Measurements from ENCODE around the gene TMC7.

GRCh38 chr16:19005561-19006445 is 22.1 kb downstream of the TMC7 start:
- TF ChIP-seq POLR2A (IDR thresholded peaks at IDR 0.05) (no peak), CTCF (IDR thresholded peaks at IDR 0.05) (no peak)

Measured in prostate gland (tissue), 2 donors.